ENCODE results near the gene MOSPD3. TPM values are rescaled to one million over a fixed set of nuclear protein-coding genes. Genes with fewer than 3 reads are reported as not detected.
A peak's percentile ranks its signal among the peaks of the same experiment; 100 is the strongest.

Gene MOSPD3
- total RNA-seq, 1 donor from 2014 or later, result 17.0 TPM

DNA sequence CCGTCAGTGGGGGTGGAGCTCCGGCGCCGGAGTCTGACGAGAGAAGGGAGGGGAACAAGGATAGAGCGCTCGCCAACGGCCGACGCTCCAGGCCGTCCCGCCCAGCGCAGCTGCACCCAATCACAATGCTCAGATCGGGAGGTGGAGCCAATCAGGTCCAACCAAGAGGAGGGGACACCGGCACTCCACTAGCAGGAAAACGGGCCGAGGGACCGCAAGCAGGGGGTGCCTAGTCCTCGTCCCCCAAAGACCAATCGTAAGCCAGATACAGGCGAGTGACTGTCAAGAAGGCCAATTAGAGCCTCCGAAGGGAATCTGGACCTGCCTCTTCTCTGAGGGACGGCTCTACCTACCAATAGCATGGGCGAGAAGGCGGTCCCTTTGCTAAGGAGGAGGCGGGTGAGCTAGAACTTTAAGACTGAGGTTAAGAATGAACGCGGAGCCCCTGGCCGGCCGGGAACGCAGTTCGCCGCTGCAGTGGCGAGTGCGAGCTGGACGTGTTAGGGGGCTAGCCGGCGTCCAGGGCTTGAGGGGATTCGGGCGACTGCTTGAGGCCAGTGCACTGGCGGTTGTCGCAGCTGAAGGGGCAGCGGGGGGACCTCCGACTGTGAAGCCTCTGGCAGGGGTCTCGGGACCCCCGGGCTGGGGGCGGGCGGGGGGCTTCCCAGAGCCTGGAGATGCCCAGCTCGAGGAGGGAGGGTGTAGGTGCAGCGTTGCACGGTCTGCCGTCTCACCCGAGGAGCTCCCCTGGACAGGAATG, 25.9 kb upstream of the MOSPD3 start, which contains the start of gene FBXO24:
Gene FBXO24, plus strand, starts transcription at position 63 of the 760 bp plus-strand sequence. Its CDS starts 298 bp downstream, at position 361.
- peak; percentile 98 for DNase-seq (ENCODE audit: low read depth)
- H3K4me3 ChIP-seq (ENCODE audit: low read depth, low read length), result peak within 1 kb of the TSS; percentile 71
- no peak for TF ChIP-seq CTCF (conservative IDR thresholded peaks at IDR 0.05; ENCODE audit: low read depth, low read length)

- peak; percentile 54 for TF ChIP-seq CTCF (conservative IDR thresholded peaks at IDR 0.05; ENCODE audit: low read depth, low read length)
- no peak overlapping the region for H3K4me3 ChIP-seq (ENCODE audit: low read depth, low read length)
- no peak for DNase-seq (ENCODE audit: low read depth)
Measured at GRCh38 chr7:100588438-100588837, 23.9 kb upstream of the MOSPD3 start.

DNA sequence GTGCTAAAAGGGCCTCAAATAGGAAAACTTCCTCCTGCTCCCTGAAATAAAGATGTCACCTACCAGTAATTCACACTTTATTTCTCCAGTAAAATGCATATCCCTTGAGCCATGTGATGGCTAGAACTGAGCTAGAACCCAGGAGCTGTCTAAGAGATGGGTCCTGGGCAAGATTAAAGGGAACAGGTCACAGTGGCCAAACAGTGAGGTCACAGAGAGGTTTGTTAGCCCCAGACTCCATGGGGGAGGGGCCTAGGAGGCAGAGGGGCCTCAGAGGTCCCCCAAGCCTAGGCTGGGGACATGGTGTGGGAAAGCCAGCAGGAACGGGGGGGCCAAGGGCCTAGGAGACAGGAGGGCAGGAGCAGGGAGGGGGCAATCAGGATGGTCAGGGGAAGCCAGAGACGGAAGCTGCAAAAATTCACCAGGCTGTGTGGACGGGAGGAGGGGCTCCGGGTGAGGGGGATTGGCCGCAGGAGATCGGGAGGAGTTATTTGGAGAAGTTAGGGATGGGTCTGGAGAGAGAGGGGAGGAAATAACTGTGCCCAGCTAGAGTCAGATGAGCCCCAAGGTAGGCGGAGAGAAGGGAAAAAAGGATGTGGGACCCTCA, 22.9 kb upstream of the MOSPD3 start:
- no peak overlapping the region for H3K4me3 ChIP-seq (ENCODE audit: low read depth, low read length)
- TF ChIP-seq CTCF (conservative IDR thresholded peaks at IDR 0.05; ENCODE audit: low read depth, low read length), result no peak
- DNase-seq (ENCODE audit: low read depth), result no peak

DNA sequence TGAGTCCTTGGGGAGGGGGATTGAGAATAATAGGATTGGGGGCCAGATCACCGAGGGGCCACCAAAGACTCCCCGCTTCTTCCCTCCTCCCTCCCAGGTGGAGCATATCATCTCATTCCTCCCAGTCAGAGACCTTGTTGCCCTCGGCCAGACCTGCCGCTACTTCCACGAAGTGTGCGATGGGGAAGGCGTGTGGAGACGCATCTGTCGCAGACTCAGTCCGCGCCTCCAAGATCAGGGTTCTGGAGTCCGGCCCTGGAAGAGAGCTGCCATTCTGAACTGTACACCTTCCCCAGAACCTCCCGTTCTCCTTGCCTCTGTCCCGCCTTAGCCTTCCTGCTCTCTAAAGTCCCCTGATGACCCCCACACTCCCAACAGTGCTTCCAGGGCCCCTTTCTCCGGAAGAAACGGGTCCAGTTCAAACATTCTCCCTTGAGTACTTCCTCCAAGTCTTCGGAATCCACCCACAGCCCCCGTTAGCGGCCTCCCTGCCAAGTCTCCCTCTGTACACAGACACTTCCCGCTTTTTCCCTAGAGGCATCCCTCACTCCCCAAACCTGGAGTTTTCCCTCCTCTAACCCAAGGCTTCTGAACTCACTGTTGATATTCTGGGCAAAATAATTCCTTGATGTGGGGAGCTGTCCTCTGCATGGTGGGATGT, 22.1 kb upstream of the MOSPD3 start:
- no peak overlapping the region for H3K4me3 ChIP-seq (ENCODE audit: low read depth, low read length)
- no peak for TF ChIP-seq CTCF (conservative IDR thresholded peaks at IDR 0.05; ENCODE audit: low read depth, low read length)
- no peak for DNase-seq (ENCODE audit: low read depth)

DNA sequence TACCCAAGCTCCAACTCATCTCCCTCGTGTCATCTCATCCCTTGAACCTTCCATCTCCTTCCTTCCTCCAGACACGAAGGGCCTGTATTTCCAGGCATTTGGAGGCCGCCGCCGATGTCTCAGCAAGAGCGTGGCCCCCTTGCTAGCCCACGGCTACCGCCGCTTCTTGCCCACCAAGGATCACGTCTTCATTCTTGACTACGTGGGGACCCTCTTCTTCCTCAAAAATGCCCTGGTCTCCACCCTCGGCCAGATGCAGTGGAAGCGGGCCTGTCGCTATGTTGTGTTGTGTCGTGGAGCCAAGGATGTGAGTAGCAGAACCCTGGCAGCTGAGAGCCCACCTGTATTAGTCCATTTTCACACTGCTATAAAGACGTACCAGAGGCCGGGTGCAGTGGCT, 20.7 kb upstream of the MOSPD3 start:
- no peak for DNase-seq (ENCODE audit: low read depth)
- no peak overlapping the region for H3K4me3 ChIP-seq (ENCODE audit: low read depth, low read length)
- TF ChIP-seq CTCF (conservative IDR thresholded peaks at IDR 0.05; ENCODE audit: low read depth, low read length), result no peak

DNA sequence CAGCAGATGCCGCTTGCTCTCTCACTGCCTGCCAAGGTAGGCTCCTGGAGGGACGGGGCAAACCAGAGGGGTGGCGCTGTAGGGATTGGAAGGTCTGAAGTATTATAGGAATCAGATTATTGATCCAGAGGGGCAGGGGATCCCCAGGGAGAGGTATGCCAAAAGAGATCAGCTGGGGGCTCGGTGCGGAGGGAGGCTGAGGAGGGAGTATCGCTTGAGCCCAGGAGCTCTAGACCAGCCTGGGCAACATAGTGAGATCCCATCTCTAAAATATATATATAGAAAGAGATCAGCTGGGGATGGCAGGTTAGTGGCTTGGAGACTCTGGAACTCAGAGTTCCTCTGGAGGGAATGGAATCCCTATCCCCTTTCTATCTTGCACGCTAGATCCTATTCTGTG, 17.2 kb upstream of the MOSPD3 start:
- DNase-seq (ENCODE audit: low read depth), result no peak
- no peak for TF ChIP-seq CTCF (conservative IDR thresholded peaks at IDR 0.05; ENCODE audit: low read depth, low read length)
- H3K4me3 ChIP-seq (ENCODE audit: low read depth, low read length), result no peak overlapping the region
